ENCODE results near the gene MACROD2.

Gene MACROD2

GRCh38 chr20:14113416-14113815 is 118.1 kb downstream of the MACROD2 start:
- H3K4me3 ChIP-seq (ENCODE audit: low read length), result no peak overlapping the region
- TF ChIP-seq ZNF274 (IDR thresholded peaks at IDR 0.05; ENCODE audit: low read depth, low read length), result no peak

GRCh38 chr20:14114065-14114704 is 118.9 kb downstream of the MACROD2 start:
- H3K4me3 ChIP-seq (ENCODE audit: low read length), result no peak overlapping the region
- TF ChIP-seq ZNF274 (IDR thresholded peaks at IDR 0.05; ENCODE audit: low read depth, low read length), result no peak

GRCh38 chr20:14116037-14116436 is 120.7 kb downstream of the MACROD2 start:
- no peak overlapping the region for H3K4me3 ChIP-seq (ENCODE audit: low read length)
- no peak for TF ChIP-seq ZNF274 (IDR thresholded peaks at IDR 0.05; ENCODE audit: low read depth, low read length)

GRCh38 chr20:14117768-14118167 is 122.5 kb downstream of the MACROD2 start:
- no peak overlapping the region for H3K4me3 ChIP-seq (ENCODE audit: low read length)
- no peak for TF ChIP-seq ZNF274 (IDR thresholded peaks at IDR 0.05; ENCODE audit: low read depth, low read length)

GRCh38 chr20:14126856-14127255 is 131.5 kb downstream of the MACROD2 start:
- no peak overlapping the region for H3K4me3 ChIP-seq (ENCODE audit: low read length)
- TF ChIP-seq ZNF274 (IDR thresholded peaks at IDR 0.05; ENCODE audit: low read depth, low read length), result no peak

GRCh38 chr20:14127514-14128223 is 132.4 kb downstream of the MACROD2 start:
- TF ChIP-seq ZNF274 (IDR thresholded peaks at IDR 0.05; ENCODE audit: low read depth, low read length), result no peak
- H3K4me3 ChIP-seq (ENCODE audit: low read length), result no peak overlapping the region

- TF ChIP-seq ZNF274 (IDR thresholded peaks at IDR 0.05; ENCODE audit: low read depth, low read length), result no peak
- no peak overlapping the region for H3K4me3 ChIP-seq (ENCODE audit: low read length)
Observed at GRCh38 chr20:14134004-14134403, 138.7 kb downstream of the MACROD2 start.

- no peak for TF ChIP-seq ZNF274 (IDR thresholded peaks at IDR 0.05; ENCODE audit: low read depth, low read length)
- H3K4me3 ChIP-seq (ENCODE audit: low read length), result no peak overlapping the region
Observed at GRCh38 chr20:14142171-14142570, 146.9 kb downstream of the MACROD2 start.

GRCh38 chr20:14142964-14143627 is 147.8 kb downstream of the MACROD2 start:
- no peak for TF ChIP-seq ZNF274 (IDR thresholded peaks at IDR 0.05; ENCODE audit: low read depth, low read length)
- no peak overlapping the region for H3K4me3 ChIP-seq (ENCODE audit: low read length)

- no peak for TF ChIP-seq ZNF274 (IDR thresholded peaks at IDR 0.05; ENCODE audit: low read depth, low read length)
- H3K4me3 ChIP-seq (ENCODE audit: low read length), result no peak overlapping the region
Observed at GRCh38 chr20:14148042-14148441, 152.7 kb downstream of the MACROD2 start.

- no peak overlapping the region for H3K4me3 ChIP-seq (ENCODE audit: low read length)
- no peak for TF ChIP-seq ZNF274 (IDR thresholded peaks at IDR 0.05; ENCODE audit: low read depth, low read length)
Observed at GRCh38 chr20:14155361-14155760, 160.0 kb downstream of the MACROD2 start.

GRCh38 chr20:14178528-14178927 is 183.2 kb downstream of the MACROD2 start:
- TF ChIP-seq ZNF274 (IDR thresholded peaks at IDR 0.05; ENCODE audit: low read depth, low read length), result no peak
- H3K4me3 ChIP-seq (ENCODE audit: low read length), result no peak overlapping the region

- TF ChIP-seq ZNF274 (IDR thresholded peaks at IDR 0.05; ENCODE audit: low read depth, low read length), result no peak
- no peak overlapping the region for H3K4me3 ChIP-seq (ENCODE audit: low read length)
Observed at GRCh38 chr20:14178952-14179351, 183.6 kb downstream of the MACROD2 start.

- no peak for TF ChIP-seq ZNF274 (IDR thresholded peaks at IDR 0.05; ENCODE audit: low read depth, low read length)
- H3K4me3 ChIP-seq (ENCODE audit: low read length), result no peak overlapping the region
Observed at GRCh38 chr20:14189794-14190402, 194.6 kb downstream of the MACROD2 start.

GRCh38 chr20:14191559-14191958 is 196.2 kb downstream of the MACROD2 start:
- no peak for TF ChIP-seq ZNF274 (IDR thresholded peaks at IDR 0.05; ENCODE audit: low read depth, low read length)

More at GRCh38 chr20:14191559-14191958, 196.2 kb downstream of the MACROD2 start:
- H3K4me3 ChIP-seq (ENCODE audit: low read length), result no peak overlapping the region

Data from GM08714 (cell line).